ENCODE data around the gene UBTF. TPM values are rescaled to one million over a fixed set of nuclear protein-coding genes. Genes with fewer than 3 reads are reported as not detected.

The UBTF gene
- total and polyA plus RNA-seq, 2 donors (not counting 1 experiment from before 2014, with no cell fraction given): 43.1 to 179 TPM

GRCh38 chr17:44187131-44187899 is 32.2 kb downstream of the UBTF start:
- Histone ChIP-seq H3K27ac (ENCODE audit: low read length in 2 of 2) (peak overlapping the region; percentile 93 to 97), H3K36me3 (replicated peaks in 1 of 2; ENCODE audit: control extremely low read depth in 1 of 2, control insufficient read depth in 1 of 2, extremely low read depth in 1 of 2, insufficient read depth in 2 of 2, low read length in 1 of 2) (peaks cover 0 to 25% of the 10 kb centered on the region in 2 experiments), H3K9ac (ENCODE audit: low read length) (peak overlapping the region; percentile 92), H3K4me3 (ENCODE audit: control extremely low read depth in 1 of 5, extremely low read depth in 1 of 5, insufficient read depth in 1 of 5, low read depth in 2 of 5, low read length in 4 of 5) (peak overlapping the region; percentile 63 to 99 (median 90)), H3K27me3 (replicated peaks in 1 of 4; ENCODE audit: control extremely low read depth in 1 of 4, control insufficient read depth in 3 of 4, insufficient read depth in 4 of 4, low read length in 3 of 4) (no peaks in the 10 kb centered on the region), H2AFZ (ENCODE audit: insufficient read depth, low read depth, low read length, poor library complexity, severe bottlenecking) (peak overlapping the region; percentile 97), H3K79me2 (ENCODE audit: control insufficient read depth, insufficient read depth, low read length) (peaks cover 62% of the 10 kb centered on the region), H3K9me3 (ENCODE audit: control extremely low read depth in 1 of 3, control insufficient read depth in 2 of 3, insufficient read depth in 1 of 3, low read length in 2 of 3) (no peaks in the 10 kb centered on the region), H3K4me1 (ENCODE audit: control insufficient read depth in 2 of 2, insufficient read depth in 2 of 2, low read length in 2 of 2) (peaks cover 22 to 26% of the 10 kb centered on the region in 2 donors), H3K4me2 (replicated peaks; ENCODE audit: low read depth, low read length, poor library complexity, severe bottlenecking) (peak overlapping the region; percentile 88), H4K20me1 (ENCODE audit: control insufficient read depth, insufficient read depth, low read length, poor library complexity, severe bottlenecking) (peaks cover 32% of the 10 kb centered on the region)
- Mint-ChIP-seq H3K27ac (peak overlapping the region; percentile 100), H3K4me1 (peaks cover 36% of the 10 kb centered on the region), H3K9me3 (ENCODE audit: insufficient read depth) (no peaks in the 10 kb centered on the region), H3K4me3 (peak overlapping the region; percentile 98), H3K27me3 (no peaks in the 10 kb centered on the region)
- no peak for TF ChIP-seq EZH2 (IDR thresholded peaks at IDR 0.05; ENCODE audit: borderline replicate concordance, insufficient read depth, low read depth, low read length, poor library complexity, severe bottlenecking)
- TF ChIP-seq CTCF (IDR thresholded peaks at IDR 0.05): no peak
- POLR2A ChIA-PET: interaction anchor here (0.5 to 1.9 kb wide), 14 partner anchors 12 to 1609 kb away, joined by 3 to 25 read pairs (median 4); partner anchors contain the start of genes ATXN7L3, GPATCH8, HDAC5 and SLC25A39
- peak; percentile 62 for DNase-seq
- intact Hi-C loops (cut with micrococcal nuclease): loop anchor here (1.0 kb wide), 1 partner anchor 117 kb away; the partner anchor contains the start of gene G6PC3
- peak; percentile 66 for ATAC-seq (ENCODE audit: low read depth)
- CTCF ChIA-PET: interaction anchor here (0.9 to 3.8 kb wide), 10 partner anchors 9 to 176 kb away, joined by 3 to 26 read pairs (median 6); partner anchors contain the start of genes FAM171A2, GRN and HDAC5
- WGBS (ENCODE audit: insufficient coverage): under 1% methylated on average over 19 of the region's 32 CpGs

Data from B cell (primary cell).